ENCODE results near the gene SOX21.

SOX21 gene

GRCh38 chr13:94705081-94706030 is 7.0 kb downstream of the SOX21 start:
- peaks cover 3 to 8% of the 10 kb centered on the region in 2 donors for H3K9me3 Mint-ChIP-seq
- peaks cover 7 to 10% of the 10 kb centered on the region in 2 donors for H3K36me3 Mint-ChIP-seq
- H3K4me3 Mint-ChIP-seq = no peak overlapping the region
- peaks cover 10 to 12% of the 10 kb centered on the region in 2 donors for H3K4me1 Mint-ChIP-seq
- DNase-seq (no peak), ATAC-seq (replicated peaks) (no peak)
- H3K27me3 Mint-ChIP-seq = peaks cover 80 to 90% of the 10 kb centered on the region in 2 donors
- peak overlapping the region; percentile 81 for H3K27ac Mint-ChIP-seq

DNA sequence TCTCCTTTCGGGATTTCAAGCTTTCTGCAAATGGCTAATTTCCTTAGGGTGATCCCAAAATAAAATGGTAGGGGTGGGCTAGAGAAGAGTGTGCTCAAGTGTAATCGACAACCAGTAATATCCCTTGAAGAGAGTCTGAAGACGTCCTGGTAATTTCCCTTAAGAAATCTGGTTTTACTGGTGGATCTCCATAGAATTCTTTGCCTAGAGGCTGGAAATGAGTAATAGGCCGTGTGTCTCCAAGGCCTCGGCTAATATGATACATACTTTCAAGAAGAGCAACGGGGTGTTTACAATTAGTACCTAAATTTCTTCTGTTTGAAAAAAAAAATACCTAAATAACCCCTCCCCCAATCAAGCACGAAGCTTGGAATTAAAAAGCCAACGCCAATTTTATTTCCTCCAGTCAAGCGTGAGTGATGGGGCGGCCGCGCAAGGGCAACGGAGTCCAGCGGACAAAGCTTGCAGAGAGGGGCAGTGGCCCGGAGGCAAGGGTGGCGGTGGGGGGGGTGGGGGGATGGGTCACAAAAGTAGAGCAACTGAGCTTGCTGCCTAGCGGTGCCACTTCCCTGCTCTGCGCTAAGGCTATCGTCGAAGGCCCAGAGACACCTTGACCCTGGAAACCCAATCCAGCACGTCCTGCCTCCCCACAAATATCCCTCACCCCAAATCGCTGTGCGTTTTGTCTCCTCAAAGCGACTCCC is 7.8 kb downstream of the SOX21 start:
- Mint-ChIP-seq H3K27ac (peak overlapping the region; percentile 69), H3K36me3 (peaks cover 7 to 10% of the 10 kb centered on the region in 2 donors), H3K4me3 (no peak overlapping the region), H3K9me3 (peaks cover 3 to 8% of the 10 kb centered on the region in 2 donors), H3K27me3 (peaks cover 85 to 95% of the 10 kb centered on the region in 2 donors), H3K4me1 (peaks cover 10 to 11% of the 10 kb centered on the region in 2 donors)
- DNase-seq = no peak
- ATAC-seq (replicated peaks) = no peak

DNA sequence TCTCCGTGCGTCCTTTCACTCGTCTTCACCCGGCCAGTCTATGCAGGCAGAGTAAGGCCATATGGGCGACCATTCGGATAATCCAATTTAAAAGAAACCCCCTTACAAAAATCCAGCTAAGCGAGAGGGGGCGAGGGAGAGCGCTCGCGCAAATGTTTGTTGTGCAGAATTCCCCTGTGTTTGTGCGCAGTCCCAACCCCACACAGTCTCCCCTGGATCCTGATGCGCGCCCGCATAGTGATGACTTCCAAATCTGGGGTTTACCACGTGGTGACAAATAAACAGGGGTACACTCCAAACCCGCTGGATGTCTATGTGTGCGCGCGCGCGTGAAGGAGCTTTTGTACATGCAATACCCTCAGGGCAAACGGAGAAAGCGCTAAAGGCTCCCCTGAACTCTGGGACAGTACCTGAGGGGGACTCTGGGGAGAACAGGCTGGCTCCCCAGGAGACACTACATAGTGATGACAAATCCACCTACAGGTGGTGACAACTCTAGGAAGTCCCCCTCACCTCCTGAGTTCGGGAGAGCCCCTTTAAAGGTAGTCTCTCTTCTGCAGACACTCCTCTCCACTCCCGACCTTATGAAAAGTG is 8.5 kb downstream of the SOX21 start:
- Mint-ChIP-seq H3K36me3 (peaks cover 7 to 10% of the 10 kb centered on the region in 2 donors), H3K9me3 (peaks cover 3 to 8% of the 10 kb centered on the region in 2 donors), H3K4me1 (peaks cover 10 to 11% of the 10 kb centered on the region in 2 donors), H3K4me3 (peak overlapping the region in 1 of 2 donors; percentile 27), H3K27me3 (peaks cover 85 to 98% of the 10 kb centered on the region in 2 donors), H3K27ac (peak overlapping the region; percentile 68)
- no peak for DNase-seq
- ATAC-seq (replicated peaks) = no peak

- peak overlapping the region in 1 of 2 donors; percentile 27 for H3K4me3 Mint-ChIP-seq
Observed at GRCh38 chr13:94703271-94703670, 9.1 kb downstream of the SOX21 start.

GRCh38 chr13:94702181-94703041 is 9.9 kb downstream of the SOX21 start:
- DNase-seq (no peak), ATAC-seq (replicated peaks) (no peak)

More at GRCh38 chr13:94703271-94703670, 9.1 kb downstream of the SOX21 start:
- Mint-ChIP-seq H3K27me3 (peaks cover 85 to 98% of the 10 kb centered on the region in 2 donors), H3K4me1 (peaks cover 9 to 10% of the 10 kb centered on the region in 2 donors), H3K36me3 (peaks cover 7 to 10% of the 10 kb centered on the region in 2 donors), H3K9me3 (peaks cover 3 to 8% of the 10 kb centered on the region in 2 donors), H3K27ac (peak overlapping the region; percentile 68)
- ATAC-seq (replicated peaks) (no peak), DNase-seq (no peak)

DNA sequence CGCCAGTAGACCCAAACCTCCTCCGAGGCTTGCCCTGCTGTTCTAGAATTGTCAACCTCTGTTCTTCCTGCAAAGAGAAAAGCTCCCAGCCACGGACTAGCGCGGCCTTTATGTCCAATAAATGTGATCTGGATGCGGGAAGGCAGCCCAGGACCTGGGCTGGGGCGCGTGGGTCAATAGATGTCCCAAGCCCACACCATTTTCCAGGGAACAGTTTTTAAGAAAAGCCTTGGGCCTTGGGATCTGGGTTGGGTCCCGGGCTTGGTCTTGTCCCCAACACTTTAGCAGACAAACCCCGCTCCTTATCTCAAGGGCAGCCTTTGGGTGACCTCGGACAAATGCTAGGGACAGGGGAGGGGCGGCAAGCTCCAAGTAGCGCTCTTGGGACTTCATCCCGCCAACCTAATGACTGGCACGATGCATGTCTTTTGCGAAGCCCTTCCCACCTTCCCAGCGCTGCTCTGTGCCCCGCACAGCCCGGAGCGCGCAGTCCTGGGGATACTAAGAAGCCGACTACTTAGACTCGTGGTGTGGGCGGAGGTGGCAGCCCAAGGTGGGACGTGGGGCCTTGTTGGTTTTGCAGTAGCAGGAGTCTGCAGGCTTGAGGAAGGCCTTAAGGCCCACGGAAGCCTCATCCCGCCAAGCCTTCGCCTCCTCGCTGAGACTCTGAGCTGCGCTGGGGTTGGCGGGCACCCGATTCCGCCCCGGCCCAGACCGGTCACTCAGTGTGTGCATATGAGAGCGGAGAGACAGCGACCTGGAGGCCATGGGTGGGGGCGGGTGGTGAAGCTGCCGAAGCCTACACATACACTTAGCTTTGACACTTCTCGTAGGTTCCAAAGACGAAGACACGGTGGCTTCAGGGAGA is 10.8 kb downstream of the SOX21 start:
- Mint-ChIP-seq H3K4me1 (peaks cover 0 to 2% of the 10 kb centered on the region in 2 donors), H3K9me3 (peaks cover 4% of the 10 kb centered on the region in 2 donors), H3K27ac (peak overlapping the region; percentile 85), H3K4me3 (no peak overlapping the region), H3K36me3 (peaks cover 6 to 7% of the 10 kb centered on the region in 2 donors), H3K27me3 (peaks cover 82 to 94% of the 10 kb centered on the region in 2 donors)
- DNase-seq (no peak), ATAC-seq (replicated peaks) (no peak)

More at GRCh38 chr13:94702181-94703041, 9.9 kb downstream of the SOX21 start:
- no peak overlapping the region for H3K4me3 Mint-ChIP-seq
- H3K36me3 Mint-ChIP-seq = peaks cover 6 to 7% of the 10 kb centered on the region in 2 donors
- peaks cover under 1 to 3% of the 10 kb centered on the region in 2 donors for H3K4me1 Mint-ChIP-seq
- H3K27ac Mint-ChIP-seq = peak overlapping the region; percentile 85
- peaks cover 83 to 98% of the 10 kb centered on the region in 2 donors for H3K27me3 Mint-ChIP-seq
- peaks cover 2 to 4% of the 10 kb centered on the region in 2 donors for H3K9me3 Mint-ChIP-seq

GRCh38 chr13:94700536-94700935 is 11.8 kb downstream of the SOX21 start:
- H3K27ac Mint-ChIP-seq = no peak overlapping the region
- peaks cover 78 to 84% of the 10 kb centered on the region in 2 donors for H3K27me3 Mint-ChIP-seq
- peaks cover 0 to 2% of the 10 kb centered on the region in 2 donors for H3K4me1 Mint-ChIP-seq
- DNase-seq (no peak), ATAC-seq (replicated peaks) (no peak)
- no peak overlapping the region for H3K4me3 Mint-ChIP-seq
- H3K36me3 Mint-ChIP-seq = peaks cover 6 to 7% of the 10 kb centered on the region in 2 donors
- H3K9me3 Mint-ChIP-seq = peaks cover 4% of the 10 kb centered on the region in 2 donors

- Mint-ChIP-seq H3K27me3 (peaks cover 74 to 80% of the 10 kb centered on the region in 2 donors), H3K9me3 (peaks cover 4% of the 10 kb centered on the region in 2 donors), H3K4me1 (peaks cover 0 to 2% of the 10 kb centered on the region in 2 donors), H3K36me3 (peaks cover 3 to 6% of the 10 kb centered on the region in 2 donors), H3K4me3 (no peak overlapping the region), H3K27ac (no peak overlapping the region)
- ATAC-seq (replicated peaks) (no peak), DNase-seq (no peak)
Observed at GRCh38 chr13:94700051-94700535, 12.3 kb downstream of the SOX21 start.

DNA sequence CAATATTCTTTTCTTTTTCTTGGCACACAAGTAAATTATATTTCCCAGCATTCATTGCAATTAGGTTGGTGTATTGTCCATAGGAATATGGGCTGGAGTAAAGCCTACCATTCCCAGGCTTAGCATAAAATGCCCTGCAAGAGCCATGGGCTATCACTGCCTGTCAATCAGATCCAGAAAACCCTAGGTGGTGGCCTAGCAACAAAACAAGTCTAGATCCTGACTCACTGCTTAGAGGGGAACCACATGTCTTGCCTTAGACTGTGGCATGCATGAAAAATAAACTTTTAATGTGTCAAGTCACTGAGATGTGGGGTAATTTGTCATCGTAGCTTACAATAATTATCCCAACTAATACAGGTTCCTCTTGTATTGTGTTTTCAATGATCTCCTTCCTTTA is 16.2 kb downstream of the SOX21 start:
- H3K27me3 Mint-ChIP-seq = peaks cover 51 to 57% of the 10 kb centered on the region in 2 donors
- ATAC-seq (replicated peaks) (no peak), DNase-seq (no peak)
- H3K36me3 Mint-ChIP-seq = no peaks in the 10 kb centered on the region
- H3K4me3 Mint-ChIP-seq = no peak overlapping the region
- H3K27ac Mint-ChIP-seq = no peak overlapping the region
- peaks cover 0 to 5% of the 10 kb centered on the region in 2 donors for H3K9me3 Mint-ChIP-seq
- no peaks in the 10 kb centered on the region for H3K4me1 Mint-ChIP-seq

DNA sequence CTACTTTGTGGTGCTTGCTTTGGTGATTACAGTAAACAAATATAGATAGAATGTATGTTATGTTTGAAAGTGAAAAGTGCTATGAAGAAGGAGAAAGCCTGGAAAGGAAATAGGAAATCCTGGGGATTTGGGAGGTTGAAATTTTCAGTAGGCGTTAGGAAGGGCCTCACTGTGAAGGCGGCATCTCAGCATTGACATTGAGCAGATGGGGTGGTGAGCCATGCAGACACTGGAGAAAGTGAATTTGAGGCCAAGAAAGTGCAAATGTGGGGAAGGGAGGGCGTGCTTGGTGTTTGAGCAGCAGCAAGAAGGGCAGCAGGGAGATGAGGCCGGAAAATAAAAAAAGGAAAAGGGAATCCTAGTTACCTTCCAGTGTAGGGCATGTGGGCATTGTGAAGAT is 20.3 kb downstream of the SOX21 start:
- H3K4me1 Mint-ChIP-seq = no peaks in the 10 kb centered on the region
- H3K27ac Mint-ChIP-seq = no peak overlapping the region
- peaks cover 0 to 1% of the 10 kb centered on the region in 2 donors for H3K9me3 Mint-ChIP-seq
- H3K36me3 Mint-ChIP-seq = no peaks in the 10 kb centered on the region
- ATAC-seq (replicated peaks) (no peak), DNase-seq (no peak)
- H3K27me3 Mint-ChIP-seq = peaks cover 14 to 21% of the 10 kb centered on the region in 2 donors
- no peak overlapping the region for H3K4me3 Mint-ChIP-seq

- Mint-ChIP-seq H3K27ac (no peak overlapping the region), H3K9me3 (no peaks in the 10 kb centered on the region), H3K27me3 (peaks cover 14 to 19% of the 10 kb centered on the region in 2 donors), H3K4me3 (no peak overlapping the region), H3K36me3 (no peaks in the 10 kb centered on the region), H3K4me1 (no peaks in the 10 kb centered on the region)
- ATAC-seq (replicated peaks) (no peak), DNase-seq (no peak)
Observed at GRCh38 chr13:94683409-94683808, 28.9 kb downstream of the SOX21 start.

- ATAC-seq (replicated peaks) (no peak), DNase-seq (no peak)
- no peak overlapping the region for H3K27ac Mint-ChIP-seq
- peaks cover 23 to 29% of the 10 kb centered on the region in 2 donors for H3K27me3 Mint-ChIP-seq
- H3K36me3 Mint-ChIP-seq = no peaks in the 10 kb centered on the region
- H3K9me3 Mint-ChIP-seq = no peaks in the 10 kb centered on the region
- no peaks in the 10 kb centered on the region for H3K4me1 Mint-ChIP-seq
- no peak overlapping the region for H3K4me3 Mint-ChIP-seq
Observed at GRCh38 chr13:94682229-94682628, 30.1 kb downstream of the SOX21 start.
